Measurements from ENCODE around the gene RHEB.

DNA sequence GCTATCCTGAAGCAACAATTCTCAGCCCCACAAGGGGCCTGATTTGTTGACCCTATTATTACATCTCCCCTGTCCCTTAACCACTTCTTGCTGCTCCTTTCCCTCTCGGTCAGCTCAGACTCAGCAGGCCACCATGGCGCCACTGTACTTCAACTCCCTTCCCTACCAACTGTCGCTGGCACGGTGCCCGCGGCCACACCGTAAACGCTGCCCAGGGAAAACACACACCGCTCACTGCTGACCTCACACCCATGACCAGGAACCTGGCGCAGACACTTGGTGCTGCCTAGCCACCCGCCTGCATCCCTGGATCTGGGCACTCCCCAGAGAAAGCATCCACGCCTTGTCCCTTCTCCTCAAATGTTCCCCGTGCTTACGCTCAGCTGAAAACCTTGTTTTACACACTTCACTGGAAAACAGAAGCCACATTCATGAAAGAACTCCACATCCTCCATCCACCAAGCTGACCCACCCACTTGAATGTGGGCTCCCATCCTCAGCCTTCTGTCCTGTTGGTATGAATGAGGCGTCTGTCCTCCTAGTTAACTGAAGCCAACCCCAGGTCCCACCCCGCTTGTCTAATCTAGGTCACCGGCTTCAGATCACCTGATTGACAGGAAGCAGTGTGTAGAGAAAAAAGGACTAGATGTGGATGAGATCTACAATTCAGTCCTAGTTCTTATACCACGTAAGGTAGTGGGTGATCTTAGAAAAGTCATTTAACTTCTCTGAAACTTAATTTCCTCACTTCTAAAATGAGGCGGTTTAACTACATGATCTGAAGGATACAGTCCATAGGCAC is 51.3 kb downstream of the RHEB start:
- no peak for TF ChIP-seq REST (IDR thresholded peaks at IDR 0.05; ENCODE audit: insufficient replicate concordance, low read depth)
- TF ChIP-seq CTCF (IDR thresholded peaks at IDR 0.05; ENCODE audit: insufficient read depth, low read length), result no peak
- no peak for TF ChIP-seq POLR2AphosphoS5 (IDR thresholded peaks at IDR 0.05; ENCODE audit: low read depth)

Data from HL-60 (cell line).